CD4-positive, alpha-beta T cell treated with Interferon alpha-2 for 1 hour (primary cell): ENCODE measurements around the gene AKR1C4.
"Not testable (repeated sequence)": the region's sequence is repeated elsewhere in the genome, so short reads cannot be mapped to it uniquely, and the experiment has no call there.

ENCODE experiments used
- DNase-seq, 2 donors: peaks; one replicate each; pipeline ENCODE4 v3.0.0-alpha.2; 2020 to 2022

Gene AKR1C4

DNA sequence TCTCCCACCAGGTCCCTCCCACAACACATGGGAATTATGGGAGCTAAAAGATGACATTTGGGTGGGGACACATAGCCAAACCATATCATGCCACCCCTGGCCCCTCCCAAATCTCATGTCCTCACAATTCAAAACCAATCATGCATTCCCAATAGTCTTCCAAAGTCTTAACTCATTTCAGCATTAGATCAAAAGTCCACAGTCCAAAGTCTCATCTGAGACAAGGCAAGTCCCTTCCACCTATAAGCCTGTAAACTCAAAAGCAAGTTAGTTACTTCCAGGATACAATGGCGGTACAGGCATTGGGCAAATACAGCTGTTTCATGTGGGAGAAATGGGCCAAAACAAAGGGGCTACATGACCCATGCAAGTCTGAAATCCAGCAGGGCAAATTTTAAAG lies 13.1 kb downstream of the AKR1C4 start:
- not testable (repeated sequence) for DNase-seq

DNA sequence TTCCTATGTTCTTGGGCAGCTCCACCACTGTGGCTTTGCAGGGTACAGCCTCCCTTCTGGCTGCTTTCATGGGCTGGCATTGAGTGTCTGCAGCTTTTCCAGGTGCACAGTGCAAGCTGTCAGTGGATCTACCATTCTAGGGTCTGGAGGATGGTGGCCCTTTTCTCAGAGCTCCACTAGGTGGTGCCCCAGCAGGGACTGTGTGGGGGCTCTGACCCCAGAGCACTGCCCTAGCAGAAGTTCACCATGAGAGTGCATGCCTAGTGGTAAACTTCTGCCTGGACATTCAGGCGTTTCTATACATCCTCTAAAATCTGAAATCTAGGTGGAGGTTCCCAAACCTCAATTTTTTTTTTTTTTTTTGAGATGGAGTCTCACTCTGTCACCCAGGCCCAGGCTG lies 13.6 kb downstream of the AKR1C4 start:
- not testable (repeated sequence) for DNase-seq

GRCh38 chr10:5211696-5212536 lies 15.3 kb downstream of the AKR1C4 start:
- DNase-seq = no peak

GRCh38 chr10:5216801-5217200 lies 20.2 kb downstream of the AKR1C4 start:
- no peak for DNase-seq

DNA sequence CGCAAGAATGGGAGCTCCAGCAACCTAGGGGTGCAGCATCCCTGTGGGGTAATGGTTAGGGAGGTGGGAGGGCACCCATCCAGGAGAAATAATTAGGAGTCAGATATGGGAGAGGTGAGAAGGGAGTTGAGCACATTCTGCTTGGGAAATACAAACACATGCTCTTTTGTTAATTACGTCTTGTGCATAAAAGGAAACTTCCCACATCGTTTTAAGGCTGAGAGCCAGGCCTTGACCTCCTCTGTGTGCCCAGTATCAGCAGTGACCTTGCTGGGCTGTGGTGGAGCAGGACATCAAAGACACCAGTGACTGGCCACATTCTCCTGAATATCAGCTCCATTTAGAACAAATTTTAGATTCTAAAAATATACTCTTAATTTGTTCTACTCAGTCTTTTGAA lies 22.6 kb downstream of the AKR1C4 start:
- no peak for DNase-seq

DNA sequence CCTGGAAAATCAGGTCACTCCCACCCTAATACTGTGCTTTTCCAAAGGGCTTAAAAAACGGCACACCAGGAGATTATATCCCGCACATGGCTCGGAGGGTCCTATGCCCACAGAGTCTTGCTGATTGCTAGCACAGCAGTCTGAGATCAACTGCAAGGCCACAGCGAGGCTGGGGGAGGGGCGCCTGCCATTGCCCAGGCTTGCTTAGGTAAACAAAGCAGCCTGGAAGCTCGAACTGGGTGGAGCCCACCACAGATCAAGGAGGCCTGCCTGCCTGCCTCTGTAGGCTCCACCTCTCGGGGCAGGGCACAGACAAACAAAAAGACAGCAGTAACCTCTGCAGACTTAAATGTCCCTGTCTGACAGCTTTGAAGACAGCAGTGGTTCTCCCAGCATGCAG lies 26.3 kb downstream of the AKR1C4 start:
- not testable (repeated sequence) for DNase-seq

GRCh38 chr10:5229019-5229418 lies 32.4 kb downstream of the AKR1C4 start:
- no peak for DNase-seq

GRCh38 chr10:5233324-5233723 lies 36.7 kb downstream of the AKR1C4 start:
- no peak for DNase-seq

- DNase-seq = peak; percentile 6 to 36
Observed at GRCh38 chr10:5234106-5234860, 37.6 kb downstream of the AKR1C4 start.

- DNase-seq = not testable (repeated sequence)
Observed at GRCh38 chr10:5237541-5237940, 40.9 kb downstream of the AKR1C4 start.

- no peak for DNase-seq
Observed at GRCh38 chr10:5242585-5242984, 45.9 kb downstream of the AKR1C4 start.

- DNase-seq = no peak
Observed at GRCh38 chr10:5243521-5243987, 46.9 kb downstream of the AKR1C4 start.

DNA sequence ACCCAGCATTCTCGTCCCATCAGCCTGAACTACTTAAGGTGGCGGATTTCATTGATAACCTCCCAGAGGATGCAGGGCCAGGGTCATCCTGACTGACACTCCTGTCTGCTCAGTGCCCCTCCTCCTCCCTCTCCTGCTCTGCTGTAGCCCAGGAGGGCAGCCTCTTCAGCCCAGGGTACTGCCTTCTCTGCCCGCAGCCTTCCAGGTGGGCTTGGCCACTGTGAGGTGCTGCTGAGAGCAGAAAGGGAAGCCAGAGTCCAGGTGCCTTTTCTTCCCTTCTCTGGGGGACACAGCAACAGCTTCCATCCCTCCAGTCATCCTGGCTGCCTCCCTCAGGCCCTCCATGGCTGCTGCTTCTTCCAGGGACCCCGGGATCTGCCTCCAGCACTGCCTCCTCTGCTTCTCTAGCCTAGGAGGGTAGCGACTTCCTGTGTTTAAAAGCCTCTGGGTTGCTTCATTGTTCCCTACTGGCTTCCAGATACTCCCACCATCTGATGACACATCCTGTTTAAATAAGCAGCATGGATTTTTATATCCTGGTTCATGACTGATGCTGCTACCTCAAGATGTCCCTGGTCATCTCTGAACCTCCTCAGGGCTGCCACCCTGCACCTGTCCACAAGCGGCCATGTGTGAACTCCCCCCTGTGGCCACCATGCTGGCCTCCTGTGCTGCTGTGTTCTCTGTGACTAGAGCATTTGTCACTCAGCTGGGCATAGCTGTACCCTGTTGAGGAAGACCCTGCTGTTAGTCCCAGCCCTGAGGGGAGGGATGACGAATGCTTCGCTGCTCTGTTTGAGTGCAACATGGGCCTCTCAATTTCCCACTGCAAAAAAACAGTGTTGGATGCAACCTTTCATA lies 55.8 kb downstream of the AKR1C4 start:
- no peak for DNase-seq

DNA sequence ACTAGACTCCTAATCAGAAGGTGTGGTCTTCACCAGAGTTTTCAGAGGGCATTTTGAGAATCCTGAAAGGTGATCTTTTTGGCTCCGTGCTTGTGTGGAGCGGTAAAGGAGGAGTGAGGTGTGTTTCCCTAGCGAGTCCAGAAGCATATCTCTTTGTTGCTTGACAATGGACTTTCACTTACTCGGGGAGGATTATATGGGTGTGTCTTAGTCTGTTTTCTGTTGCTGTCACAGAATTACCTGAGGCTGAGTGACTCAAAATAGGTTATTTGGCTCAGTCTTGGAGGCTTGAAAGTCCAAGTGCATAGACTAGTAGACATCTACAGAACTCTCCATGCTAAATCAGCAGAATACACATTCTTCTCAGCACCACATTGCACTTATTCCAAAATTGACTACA lies 57.9 kb downstream of the AKR1C4 start:
- no peak for DNase-seq

GRCh38 chr10:5257768-5258167 lies 61.1 kb downstream of the AKR1C4 start:
- DNase-seq = not testable (repeated sequence)

DNA sequence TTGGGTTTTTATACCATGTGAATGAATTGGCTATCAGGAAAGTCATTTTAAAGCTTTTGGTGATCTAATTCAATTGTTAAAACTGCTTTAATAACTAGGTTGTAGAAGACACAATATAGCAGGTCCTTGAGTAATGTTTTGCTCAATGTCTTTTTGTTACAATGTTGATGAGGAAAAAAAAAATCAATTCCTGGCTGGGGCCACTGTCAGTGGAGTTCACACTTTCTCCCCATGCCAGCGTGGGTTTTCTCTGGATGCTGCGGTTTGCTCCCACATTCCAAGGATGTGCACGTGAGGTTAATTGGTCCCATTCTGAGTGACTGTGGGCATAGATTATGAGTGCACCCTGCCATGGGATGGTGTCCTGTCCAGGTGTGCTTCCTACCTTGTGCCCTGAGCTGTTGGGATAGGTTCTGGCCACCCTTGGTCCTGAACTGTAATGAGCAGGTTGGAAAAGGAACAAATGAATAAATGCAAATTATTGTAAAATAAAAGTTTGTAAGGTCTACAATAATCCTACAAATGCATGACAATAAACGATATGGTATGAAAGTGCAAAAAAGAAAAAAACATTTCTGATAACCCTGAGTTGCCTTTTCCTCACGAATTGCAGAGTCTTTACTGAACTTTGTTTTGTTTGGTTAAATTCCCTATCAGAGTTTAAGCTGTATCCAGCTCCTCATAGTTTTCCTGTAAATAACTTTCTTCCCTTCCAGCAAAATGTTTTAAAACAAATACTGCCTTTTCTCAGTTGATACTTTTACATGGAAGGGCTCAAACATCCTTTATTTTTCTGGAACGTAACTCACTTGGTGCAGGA lies 62.7 kb downstream of the AKR1C4 start:
- no peak for DNase-seq

- no peak for DNase-seq
Observed at GRCh38 chr10:5259952-5260578, 63.4 kb downstream of the AKR1C4 start.

GRCh38 chr10:5260828-5261227 lies 64.2 kb downstream of the AKR1C4 start:
- no peak for DNase-seq

DNA sequence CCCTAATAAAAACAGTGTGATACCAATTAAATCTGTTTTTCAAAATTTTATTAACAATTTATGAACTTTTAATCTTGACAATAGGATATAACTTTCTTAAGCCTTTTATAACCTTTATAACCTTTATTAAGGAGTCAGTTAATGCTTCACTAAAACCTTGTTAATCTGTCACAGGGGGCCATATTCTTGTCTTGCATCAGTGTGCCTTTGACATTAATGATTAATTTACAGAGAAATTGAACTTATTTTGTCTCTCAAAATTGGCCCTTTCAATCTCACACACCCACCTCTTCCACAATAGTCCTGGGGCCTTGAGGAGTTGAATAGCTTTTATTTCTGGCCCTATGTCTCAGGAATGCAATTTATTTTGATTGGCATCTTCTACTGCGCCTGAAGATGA lies 68.5 kb downstream of the AKR1C4 start:
- DNase-seq = no peak

DNA sequence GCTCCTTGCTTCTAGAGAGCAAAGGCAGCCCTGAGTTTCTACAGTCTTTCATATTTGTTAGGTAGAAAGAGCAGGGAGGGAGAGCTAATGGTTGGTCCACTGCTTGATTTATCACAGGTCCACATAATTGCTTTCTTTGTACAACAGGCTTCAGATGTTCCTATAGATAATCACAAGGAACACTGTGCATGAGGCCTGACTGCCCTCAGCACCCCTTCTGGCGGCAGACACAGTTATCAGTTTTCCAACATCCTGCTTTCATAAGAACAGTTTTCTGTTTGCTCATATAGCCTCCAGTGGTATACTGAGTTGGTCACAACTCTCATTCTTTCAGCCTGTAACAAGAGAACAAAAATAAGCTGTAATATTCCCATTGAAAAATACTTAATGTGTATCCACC lies 69.7 kb downstream of the AKR1C4 start:
- DNase-seq = no peak

- no peak for DNase-seq
Observed at GRCh38 chr10:5266804-5267203, 70.2 kb downstream of the AKR1C4 start.

- DNase-seq = no peak
Observed at GRCh38 chr10:5268234-5268633, 71.6 kb downstream of the AKR1C4 start.
